ENCODE data around the gene PCNT.
"Not testable (repeated sequence)": the region's sequence is repeated elsewhere in the genome, so short reads cannot be mapped to it uniquely, and the experiment has no call there.

Gene PCNT

DNA sequence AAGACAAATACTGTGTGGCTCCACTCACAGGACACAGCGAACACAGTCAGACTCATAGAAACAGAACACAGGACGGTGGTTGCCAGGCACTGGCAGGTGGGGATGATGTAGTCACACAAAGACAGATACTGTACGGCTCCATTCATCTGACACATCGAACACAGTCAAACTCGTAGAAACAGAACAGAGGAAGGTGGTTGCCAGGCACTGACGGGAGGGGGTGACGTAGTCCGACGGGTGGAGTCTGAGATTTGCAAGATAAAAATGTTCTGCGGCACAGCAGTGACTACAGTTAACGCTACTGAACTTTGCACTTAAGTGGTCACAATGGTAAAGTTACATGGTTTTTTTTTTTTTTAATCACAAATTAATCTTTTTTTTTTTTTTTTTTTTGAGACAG is 19.0 kb upstream of the PCNT start:
- DNase-seq = no peak

DNA sequence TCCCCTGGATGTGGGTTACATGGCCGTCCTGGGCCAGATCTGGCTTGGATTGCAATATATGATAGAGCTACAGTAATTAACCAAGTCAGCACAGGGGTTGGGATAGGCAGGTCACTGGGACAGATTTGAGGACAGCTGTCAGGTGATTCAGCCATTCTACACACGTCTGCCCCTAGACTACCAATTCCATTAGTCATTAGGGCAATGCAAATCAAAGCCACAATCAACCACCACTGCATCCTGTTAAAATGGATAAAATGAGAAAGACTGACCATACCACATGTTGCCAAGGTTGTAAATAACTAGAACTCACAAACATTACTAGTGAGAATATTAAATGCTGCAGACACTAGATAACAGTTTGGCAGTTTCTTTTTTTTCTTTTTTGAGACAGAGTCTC is 16.3 kb upstream of the PCNT start:
- DNase-seq = no peak

DNA sequence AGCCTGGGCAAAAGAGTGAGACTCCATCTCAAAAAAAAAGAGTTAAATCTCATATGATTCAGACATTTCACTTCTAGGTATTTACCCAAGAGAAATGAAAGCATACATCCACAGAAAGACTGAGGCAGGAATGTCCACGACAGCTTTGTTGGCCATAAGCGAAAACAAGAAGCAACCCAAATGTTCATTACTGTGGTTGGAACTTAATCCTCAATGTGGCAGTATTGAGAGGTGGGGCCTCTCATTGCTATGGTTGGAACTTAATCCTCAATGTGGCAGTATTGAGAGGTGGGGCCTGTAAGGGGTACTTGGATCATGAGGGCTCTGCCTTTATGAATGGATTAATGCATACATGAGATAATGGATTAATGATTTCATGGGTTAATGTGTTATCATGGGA is 15.5 kb upstream of the PCNT start:
- no peak for DNase-seq

DNA sequence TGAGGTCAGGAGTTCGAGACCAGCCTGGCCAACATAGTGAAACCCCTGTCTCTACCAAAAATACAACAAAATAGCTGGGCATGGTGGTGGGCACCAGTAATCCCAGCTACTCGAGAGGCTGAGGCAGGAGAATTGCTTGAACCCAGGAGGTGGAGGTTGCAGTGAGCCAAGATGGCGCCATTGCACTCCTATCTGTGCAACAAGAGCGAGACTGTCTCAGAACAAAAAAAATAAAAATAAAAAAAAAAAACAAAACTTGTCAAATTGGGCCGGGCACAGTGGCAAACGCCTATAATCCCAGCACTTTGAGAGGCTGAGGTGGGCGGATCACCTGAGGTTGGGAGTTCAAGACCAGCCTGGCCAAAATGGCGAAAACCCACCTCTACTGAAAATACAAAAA is 13.7 kb upstream of the PCNT start:
- DNase-seq = not testable (repeated sequence)

DNA sequence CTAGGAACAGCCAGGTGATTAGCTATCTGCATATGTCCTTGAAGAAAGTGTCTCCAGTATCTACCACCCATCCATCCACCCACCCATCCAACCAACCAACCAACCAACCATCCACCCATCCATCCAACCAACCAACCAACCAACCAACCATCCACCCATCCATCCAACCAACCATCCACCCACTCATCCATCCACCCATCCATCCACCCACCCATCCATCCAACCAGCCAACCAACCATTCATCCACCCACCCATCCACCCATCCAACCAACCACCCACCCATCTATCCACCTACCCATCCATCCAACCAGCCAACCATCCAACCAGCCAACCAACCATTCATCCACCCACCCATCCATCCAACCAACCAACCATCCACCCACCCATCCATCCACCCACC is 12.4 kb upstream of the PCNT start:
- DNase-seq = no peak

DNA sequence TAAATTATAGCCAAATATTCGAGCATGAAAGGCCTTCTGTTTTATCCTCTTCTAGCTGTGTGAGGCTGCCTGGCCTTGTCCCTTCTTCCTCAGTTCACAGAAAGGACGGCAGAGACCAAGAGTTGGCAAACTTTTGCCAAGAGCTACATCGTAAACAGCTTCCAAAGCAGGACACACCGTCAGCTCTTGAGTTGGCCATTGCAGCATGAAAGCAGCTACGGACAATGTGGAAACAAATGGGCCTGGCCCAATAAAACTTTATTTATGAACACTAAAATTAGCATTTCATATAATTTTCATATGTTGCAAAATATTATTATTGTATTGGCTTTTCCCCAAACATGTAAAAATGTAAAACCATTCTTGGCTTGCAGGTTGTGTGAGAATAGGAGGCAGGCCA is 11.0 kb upstream of the PCNT start:
- no peak for DNase-seq

DNA sequence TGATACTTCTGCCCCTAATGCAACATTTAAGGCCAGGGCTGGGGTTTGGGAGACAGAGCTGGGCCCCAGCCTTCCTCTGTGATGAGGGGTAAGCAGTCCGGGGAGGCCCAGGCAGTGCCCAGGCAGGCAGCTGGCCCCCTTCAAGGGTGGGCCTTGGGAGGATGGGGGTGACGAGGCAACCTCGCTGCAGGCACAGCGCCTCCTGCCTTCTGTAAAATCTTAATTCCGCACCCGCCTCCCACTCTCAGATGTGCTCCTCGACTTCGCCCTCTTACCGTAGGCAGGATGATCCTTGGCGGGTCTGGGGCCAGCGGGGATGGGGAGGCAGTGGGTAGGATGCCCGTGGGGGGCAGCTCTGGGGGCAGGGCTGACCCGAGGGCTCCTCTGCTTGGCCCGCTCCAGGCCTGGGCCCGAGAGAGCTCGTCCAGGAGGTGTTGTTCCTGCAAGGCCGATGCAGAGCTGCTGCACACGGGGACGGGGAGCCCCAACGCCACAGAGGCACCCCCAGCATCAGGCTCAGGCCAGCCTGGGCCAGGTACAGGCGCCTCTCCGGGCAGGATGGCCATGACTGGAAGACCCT is 9.4 kb upstream of the PCNT start:
- no peak for DNase-seq

DNA sequence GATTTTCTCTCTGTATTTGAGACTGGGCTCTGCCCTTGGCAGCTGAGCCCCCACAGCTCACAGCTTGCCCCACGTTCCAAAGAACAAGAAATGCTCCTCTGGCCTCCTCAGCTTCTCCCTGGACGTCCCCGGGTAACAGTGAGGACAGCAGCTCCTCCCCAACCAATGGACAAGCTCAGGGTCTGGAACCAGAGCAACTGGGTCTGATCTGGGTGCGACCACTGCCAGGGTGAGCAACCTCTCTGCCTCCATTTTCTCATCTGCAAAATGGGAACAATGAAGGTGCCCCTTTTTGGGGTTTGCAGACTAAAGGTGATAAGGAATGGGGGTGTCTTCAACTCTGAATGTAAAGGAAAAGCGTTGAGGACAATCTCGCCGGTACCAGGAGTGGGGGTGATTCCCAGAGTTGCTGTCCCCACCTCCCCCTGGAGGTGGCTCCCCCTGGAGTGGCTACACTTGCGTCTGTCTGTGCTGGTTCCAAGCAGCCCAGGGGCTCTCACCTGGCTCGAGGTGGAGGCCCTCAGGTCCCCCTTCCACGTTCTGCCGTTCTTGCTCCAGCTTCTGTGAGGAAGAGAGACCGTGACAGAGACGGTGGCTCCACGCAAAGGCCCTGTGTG is 7.1 kb upstream of the PCNT start:
- no peak for DNase-seq

DNA sequence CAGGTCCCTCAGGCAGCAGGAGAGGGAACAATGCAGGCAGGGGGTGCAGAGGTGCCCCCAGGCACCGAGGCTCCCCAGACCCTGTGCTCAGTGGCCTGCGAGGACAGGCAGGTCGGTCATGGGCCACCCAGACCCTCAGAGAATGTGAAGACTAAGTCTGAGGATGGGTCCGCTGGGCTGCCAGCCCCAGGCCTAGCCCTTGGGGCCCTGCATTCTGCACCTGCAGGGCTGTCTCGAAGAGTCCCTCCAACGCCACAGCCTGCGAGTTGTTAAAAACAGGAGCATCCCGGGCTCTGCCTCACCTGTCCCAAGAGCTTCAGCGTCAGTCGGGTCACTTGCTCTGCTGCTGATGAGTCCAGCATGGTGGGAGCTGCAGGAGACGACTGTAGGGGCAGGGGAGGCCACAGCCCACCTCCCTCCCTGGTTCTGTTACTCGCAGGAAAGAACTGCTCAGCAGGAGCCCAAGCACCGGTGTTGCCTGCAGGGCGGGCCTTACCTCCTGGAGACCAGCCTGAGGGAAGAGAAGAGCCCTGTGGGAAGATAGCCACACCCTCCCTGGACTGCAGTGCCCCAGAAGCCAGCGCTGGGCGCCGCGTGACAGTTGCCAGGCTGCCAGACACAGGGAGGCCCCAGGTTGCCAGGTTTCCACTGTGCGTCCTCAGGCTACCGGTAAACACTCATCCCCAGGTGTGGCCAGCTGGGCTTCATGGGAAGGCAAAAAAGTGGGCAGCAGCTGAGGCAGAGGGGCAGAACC is 6.1 kb upstream of the PCNT start:
- DNase-seq = peak; percentile 81

DNA sequence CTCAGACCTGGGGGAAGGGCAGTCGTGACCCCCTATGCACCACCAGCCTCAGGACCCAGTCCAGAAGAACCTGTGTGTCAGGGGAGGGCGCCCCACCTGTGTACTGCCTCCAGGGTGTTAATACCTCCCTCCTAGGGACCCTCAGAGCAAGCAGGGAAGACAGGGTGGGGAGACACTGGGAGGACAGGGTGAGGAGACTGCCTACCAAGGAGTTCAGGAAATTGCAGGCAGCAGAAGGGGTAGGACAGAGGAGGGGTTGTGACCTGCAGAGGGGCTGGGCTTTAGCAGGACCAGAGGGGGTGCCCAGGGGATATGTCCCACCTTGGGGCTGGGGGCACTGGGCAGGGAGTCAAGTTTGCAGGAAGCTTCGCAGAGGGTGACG is 5.5 kb upstream of the PCNT start:
- DNase-seq = no peak

DNA sequence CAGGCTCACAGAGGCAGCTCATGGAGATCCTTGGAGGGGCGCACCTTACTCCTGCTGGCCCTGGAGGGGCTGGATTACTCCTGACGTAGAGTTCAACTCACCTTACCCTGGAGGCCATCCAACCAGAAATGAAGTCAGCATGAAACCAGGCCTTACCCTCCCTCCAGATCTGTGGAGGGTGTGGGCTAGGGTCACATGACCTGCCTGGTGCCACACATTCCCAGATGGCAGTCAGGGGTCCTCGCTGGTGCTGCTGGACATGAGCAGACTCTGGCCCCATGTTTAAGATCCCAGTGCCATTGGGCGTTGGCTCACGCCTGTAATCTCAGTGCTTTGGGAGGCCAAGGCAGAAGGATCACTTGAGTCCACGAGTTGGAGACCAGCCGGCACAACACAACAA is 4.8 kb upstream of the PCNT start:
- DNase-seq = no peak

DNA sequence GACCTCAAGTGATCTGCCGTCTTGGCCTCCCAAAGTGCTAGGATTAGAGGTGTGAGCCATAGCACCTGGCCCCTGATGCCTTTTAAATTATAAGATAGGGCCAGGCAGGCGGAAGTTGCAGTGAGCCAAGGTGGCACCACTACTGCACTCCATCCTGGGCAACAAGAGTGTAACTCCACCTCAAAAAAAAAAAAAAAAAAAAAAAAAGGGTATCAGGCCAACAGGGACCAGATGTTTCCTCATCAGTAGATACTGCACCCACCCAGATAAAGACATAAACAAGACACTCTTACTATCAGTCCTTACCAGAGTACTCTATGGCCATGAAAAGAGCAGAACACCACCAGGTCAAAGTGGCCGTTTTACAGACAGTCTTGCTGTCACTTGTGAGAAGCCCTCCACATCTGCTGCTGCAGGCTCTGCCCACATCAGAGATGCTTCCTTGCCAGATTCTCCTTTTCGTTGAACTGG is 3.6 kb upstream of the PCNT start:
- DNase-seq = no peak

DNA sequence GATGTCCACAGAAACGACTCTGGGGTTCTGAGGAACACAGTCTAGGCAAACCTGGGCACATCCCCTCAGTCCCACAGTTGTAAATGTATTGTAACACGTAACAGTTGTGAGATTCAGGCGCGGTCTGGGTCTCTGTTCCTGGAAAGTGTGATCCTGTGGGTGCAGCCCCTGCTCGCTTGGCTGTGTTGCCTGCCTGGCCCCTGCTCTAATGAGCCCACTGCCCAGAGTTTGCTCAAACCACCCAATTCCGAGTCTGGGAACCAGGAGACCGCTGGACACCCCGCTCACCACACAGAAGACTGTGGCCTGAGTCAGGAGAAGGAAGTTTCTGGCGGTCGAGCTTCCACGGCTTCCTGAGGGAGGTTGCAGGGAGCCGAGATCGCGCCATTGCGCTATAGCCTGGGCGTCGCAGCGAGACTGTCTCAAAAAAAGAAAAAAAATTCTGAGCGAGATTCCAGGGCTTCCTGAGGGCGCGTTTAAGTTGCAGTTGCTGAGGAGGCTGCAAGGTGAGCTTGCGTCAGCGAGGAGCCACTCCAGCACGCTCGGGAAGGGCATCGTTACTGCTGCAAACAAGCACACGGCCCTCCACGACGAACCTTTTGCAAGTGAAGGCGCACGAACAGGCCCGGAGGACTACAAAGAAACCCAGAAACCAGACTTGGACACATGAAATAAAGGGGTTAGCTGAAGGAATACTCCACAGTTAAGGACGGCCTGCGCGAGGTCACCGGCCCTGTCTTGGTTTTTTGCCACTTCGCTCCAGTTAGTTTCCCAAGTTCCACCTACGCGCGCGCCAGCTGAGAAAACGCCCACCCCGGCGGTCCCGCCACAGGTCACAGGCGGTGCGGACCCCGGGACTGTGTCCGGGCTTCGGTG is 1.4 kb upstream of the PCNT start:
- DNase-seq = no peak

DNA sequence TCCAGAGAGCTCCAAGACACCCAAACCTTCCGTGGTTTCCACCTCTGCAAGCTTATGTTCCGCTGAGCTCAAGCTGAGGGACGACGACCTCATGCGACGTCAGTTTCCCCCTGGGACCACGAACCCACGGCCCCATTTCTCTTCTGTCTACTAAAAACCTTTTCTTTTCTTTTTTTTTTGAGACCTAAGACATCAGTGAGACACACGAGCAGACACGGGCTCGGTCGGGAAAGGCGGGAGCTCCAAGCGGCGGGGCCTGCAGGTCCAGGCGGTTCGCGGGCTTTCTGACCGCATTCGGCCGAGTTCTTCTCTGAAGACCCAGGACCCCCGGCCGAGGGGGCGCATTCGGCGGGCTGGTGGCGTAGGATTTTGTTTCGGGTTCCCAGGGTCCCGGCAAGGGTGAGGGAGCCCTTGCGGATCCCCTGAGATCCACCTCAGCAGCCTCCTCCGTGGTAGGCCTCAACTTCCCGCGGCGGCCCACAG is 688 bp upstream of the PCNT start:
- DNase-seq = no peak

DNA sequence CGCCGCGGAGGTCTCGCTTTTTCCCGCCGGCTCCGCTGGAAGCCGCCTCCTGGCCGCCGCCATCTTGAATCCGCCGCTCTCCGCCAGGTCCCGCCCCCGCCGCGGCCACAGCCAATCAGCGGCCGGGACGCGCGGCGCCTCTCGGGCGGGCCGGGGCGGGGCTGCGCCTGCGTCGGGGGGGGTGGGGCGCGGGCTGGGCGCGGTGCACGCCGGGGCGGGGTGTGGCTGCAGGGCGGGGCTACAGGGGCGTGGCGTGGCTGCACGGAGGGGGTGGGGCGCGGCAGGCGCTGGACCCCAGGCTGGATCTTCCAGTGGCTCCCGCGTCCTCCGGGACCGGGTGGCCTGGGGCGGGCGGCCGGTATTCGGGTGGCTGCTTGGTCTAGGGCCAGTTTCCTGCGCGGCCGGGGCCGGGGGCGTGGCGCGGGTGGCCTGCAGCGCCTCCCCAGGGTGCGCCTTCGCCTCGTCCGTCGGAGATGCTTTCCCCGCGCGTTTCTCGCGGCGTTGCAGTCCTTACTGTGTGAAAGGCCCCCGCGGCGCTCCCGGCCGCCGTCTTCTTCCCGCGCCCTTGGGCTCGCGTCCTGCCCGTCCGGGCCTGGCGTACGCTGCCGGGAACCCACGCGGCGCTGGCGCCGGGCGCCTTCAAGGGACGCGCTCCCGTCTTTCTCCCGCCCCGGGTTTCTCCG is 575 bp downstream of the PCNT start:
- DNase-seq = peak; percentile 89

DNA sequence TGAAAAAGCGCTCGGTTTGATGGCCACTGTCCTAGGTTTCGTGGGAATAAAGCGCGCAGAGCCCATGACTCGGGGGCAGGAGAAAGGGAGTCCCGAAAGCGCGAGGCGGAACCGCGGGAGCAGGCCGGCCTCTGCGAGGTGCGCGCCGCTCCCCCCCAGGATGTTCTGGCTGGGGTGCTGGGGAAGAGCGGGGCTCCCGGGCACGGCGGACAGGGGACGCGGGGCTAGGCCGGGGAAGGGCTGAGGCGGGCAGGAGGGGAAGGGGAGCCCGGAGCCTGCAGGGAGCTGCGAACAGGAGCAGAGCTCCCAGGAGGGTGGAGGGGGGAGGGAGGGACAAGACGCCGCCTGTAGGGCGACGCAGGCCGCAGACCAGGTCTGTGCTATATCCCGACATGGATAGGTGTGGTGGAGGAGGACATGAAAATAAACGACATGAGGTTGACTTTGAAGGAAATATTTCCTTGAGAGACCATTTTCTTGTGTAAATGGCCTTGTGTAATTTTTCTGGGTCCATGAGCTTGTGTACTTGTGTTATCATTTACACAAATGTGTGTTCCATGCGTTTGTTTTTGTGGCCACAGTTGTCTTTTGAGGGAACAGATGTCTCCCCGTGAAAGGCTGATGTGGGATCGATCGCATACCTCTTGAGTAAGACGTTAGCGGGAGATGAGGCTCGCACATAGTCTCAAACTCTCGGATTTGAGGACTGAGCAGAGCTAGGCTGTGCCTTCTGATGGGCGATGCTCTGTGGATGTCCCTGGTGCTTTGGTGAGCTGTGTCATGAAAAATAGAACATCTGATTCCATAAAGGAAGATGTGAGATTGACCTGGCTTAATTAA is 1.3 kb downstream of the PCNT start:
- peak; percentile 45 for DNase-seq

DNA sequence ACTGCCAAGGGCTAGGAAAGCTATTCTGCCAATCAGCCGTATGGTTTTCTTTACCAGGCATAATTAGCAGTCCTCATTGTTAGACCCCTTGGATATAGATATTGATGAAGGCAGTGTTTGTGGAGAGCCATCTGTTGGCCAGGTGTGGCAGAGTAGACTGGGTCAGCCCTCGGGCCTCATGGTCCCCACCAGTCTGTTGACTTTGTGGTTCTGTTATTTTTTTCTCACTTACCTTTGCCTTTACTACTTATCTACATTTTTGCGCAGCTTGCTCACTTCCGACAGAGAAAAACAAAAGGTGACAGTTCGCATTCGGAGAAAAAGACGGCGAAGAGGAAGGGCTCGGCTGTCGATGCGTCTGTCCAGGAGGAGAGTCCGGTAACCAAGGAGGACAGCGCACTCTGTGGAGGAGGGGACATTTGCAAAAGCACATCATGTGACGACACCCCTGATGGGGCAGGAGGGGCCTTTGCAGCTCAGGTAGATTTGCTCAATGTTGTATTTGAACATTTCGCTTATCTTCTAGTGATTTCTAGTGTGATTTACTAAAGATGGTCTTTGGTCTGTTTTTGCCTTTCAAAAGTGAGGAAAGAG is 2.3 kb downstream of the PCNT start:
- no peak for DNase-seq

DNA sequence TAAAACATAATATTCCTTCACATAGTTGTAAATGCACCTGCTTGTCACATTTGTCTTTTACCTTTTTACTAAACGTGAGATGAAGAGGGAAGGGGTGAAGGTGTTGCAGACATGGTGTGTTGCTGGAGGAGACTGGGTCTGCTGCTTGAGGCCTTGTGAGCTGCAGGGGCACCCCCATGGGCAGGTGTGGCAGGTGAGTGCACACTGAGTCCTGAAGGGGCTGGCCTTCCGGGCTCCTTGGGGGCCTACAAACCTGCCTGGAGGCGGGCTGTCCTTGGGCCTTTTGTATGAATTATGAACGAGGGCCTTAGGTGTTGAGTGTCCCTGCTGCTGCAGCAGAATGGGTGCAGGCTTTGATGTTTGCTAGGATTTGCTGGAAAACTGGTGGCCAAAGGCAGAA is 3.8 kb downstream of the PCNT start:
- no peak for DNase-seq

DNA sequence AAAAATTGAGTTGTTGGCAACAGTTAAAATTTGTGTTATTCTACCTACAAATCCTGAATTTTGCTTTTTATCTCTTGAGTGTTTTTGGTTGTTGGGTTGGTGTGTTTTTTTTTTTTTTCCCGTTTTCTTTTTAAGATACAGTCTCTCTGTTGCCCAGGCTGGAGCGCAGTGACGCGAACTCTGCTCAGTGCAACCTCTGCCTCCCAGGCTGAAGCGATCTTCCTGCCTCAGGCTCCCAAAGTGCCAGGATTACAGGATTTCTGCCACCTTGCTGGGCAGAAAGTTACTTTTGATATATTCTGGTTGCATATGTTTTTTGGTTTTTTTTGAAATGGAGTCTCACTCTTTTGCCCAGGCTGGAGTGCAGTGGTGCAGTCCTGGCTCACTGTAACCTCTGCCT is 4.2 kb downstream of the PCNT start:
- DNase-seq = no peak

DNA sequence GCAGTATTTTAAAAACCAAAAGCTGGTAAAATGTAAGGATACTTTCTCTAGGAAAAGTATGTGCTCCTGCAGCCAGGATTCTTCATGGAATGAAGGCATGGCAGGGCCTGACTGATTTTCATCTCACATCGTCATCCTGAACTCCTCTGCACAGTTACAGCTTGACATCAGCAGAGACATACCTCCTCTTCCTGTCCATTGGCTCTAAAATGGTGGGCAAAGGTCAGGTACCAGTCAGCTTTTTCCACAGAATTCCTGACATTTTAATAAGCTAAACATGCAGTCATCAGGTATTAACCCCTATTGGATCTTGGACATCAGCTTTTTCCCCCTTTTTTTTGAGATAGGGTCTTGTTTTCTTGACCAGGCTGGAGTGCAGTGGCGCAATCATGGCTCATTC is 5.8 kb downstream of the PCNT start:
- DNase-seq = no peak

DNA sequence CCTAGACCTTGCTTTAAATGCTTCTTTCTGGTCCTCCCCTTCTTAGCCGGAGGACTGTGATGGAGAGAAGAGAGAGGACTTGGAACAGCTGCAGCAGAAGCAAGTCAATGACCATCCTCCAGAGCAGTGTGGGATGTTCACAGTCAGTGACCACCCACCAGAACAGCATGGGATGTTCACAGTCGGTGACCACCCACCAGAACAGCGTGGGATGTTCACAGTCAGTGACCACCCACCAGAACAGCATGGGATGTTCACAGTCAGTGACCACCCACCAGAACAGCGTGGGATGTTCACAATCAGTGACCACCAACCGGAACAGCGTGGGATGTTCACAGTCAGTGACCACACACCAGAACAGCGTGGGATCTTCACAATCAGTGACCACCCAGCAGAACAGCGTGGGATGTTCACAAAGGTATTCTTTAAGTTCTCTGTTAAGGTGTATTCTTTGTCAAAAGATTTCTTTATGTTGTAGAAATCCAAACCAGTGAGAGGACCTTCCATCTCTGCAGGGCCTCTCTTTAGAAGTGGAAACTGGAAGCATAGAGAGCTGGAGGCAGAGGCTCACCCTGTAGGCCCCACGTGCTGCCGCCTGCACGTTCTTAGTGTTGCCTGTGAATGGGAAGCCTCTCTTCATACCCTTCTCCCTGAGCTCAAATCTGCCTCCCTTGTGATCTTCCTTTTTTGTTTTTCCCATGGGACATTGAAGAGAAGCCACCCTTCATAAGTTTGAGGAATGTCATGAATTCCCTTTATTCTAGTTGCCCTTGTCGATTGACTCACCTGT is 10.6 kb downstream of the PCNT start:
- DNase-seq = no peak
